ENCODE data around the gene TEX264.

TEX264 gene

GRCh38 chr3:51721062-51721745 is 50.2 kb downstream of the TEX264 start:
- no peak for TF ChIP-seq CTCF (IDR thresholded peaks at IDR 0.05)
- Mint-ChIP-seq H3K4me3 (no peak overlapping the region), H3K27ac (no peak overlapping the region), H3K4me1 (peaks cover 9% of the 10 kb centered on the region), H3K9me3 (no peaks in the 10 kb centered on the region), H3K36me3 (ENCODE audit: low read depth) (no peaks in the 10 kb centered on the region), H3K27me3 (ENCODE audit: low read depth, poor library complexity) (peaks cover 6% of the 10 kb centered on the region)
- no peak for DNase-seq

GRCh38 chr3:51722362-51722761 is 51.3 kb downstream of the TEX264 start:
- H3K36me3 Mint-ChIP-seq (ENCODE audit: low read depth) = no peaks in the 10 kb centered on the region
- no peaks in the 10 kb centered on the region for H3K9me3 Mint-ChIP-seq
- DNase-seq = no peak

GRCh38 chr3:51727500-51727899 is 56.4 kb downstream of the TEX264 start:
- Mint-ChIP-seq H3K4me1 (no peaks in the 10 kb centered on the region), H3K27me3 (ENCODE audit: low read depth, poor library complexity) (no peaks in the 10 kb centered on the region), H3K4me3 (no peak overlapping the region), H3K27ac (no peak overlapping the region), H3K36me3 (ENCODE audit: low read depth) (no peaks in the 10 kb centered on the region), H3K9me3 (no peaks in the 10 kb centered on the region)
- no peak for DNase-seq
- TF ChIP-seq CTCF (IDR thresholded peaks at IDR 0.05) = no peak

More at GRCh38 chr3:51722362-51722761, 51.3 kb downstream of the TEX264 start:
- Mint-ChIP-seq H3K27me3 (ENCODE audit: low read depth, poor library complexity) (peaks cover 6% of the 10 kb centered on the region), H3K4me3 (no peak overlapping the region), H3K4me1 (peaks cover 9% of the 10 kb centered on the region), H3K27ac (no peak overlapping the region)
- no peak for TF ChIP-seq CTCF (IDR thresholded peaks at IDR 0.05)

GRCh38 chr3:51729042-51729633 is 58.1 kb downstream of the TEX264 start:
- Mint-ChIP-seq H3K27ac (no peak overlapping the region), H3K27me3 (ENCODE audit: low read depth, poor library complexity) (no peaks in the 10 kb centered on the region), H3K4me1 (peaks cover 3% of the 10 kb centered on the region), H3K36me3 (ENCODE audit: low read depth) (no peaks in the 10 kb centered on the region), H3K4me3 (no peak overlapping the region), H3K9me3 (no peaks in the 10 kb centered on the region)
- DNase-seq = no peak
- no peak for TF ChIP-seq CTCF (IDR thresholded peaks at IDR 0.05)

- H3K9me3 Mint-ChIP-seq = no peaks in the 10 kb centered on the region
- H3K27me3 Mint-ChIP-seq (ENCODE audit: low read depth, poor library complexity) = peaks cover 10% of the 10 kb centered on the region
- DNase-seq = no peak
- TF ChIP-seq CTCF (IDR thresholded peaks at IDR 0.05) = no peak
- H3K27ac Mint-ChIP-seq = no peak overlapping the region
- no peak overlapping the region for H3K4me3 Mint-ChIP-seq
- H3K4me1 Mint-ChIP-seq = peaks cover 13% of the 10 kb centered on the region
- H3K36me3 Mint-ChIP-seq (ENCODE audit: low read depth) = no peaks in the 10 kb centered on the region
These were observed 63.0 kb downstream of the TEX264 start for GRCh38 chr3:51733859-51734571.
